H9 (cell line): ENCODE measurements around the gene AIFM3. TPM values are rescaled to one million over a fixed set of nuclear protein-coding genes. Genes with fewer than 3 reads are reported as not detected.

Experiments used
- DNase-seq: peaks from one replicate; pipeline ENCODE4 v3.0.0-alpha.2; 2017
- H2AFZ ChIP-seq: one replicate; pipeline ENCODE4 v1.6.1; 2013; ENCODE audit warnings: mild to moderate bottlenecking, low read length, control low read depth, moderate library complexity
- H2AK5ac ChIP-seq: 2 replicates; pipeline ENCODE4 v1.6.1; 2013; ENCODE audit warnings: low read length, control low read depth, mixed read lengths; ENCODE audit not compliant: insufficient read length
- H2BK120ac ChIP-seq: one replicate; pipeline ENCODE4 v1.6.1; 2013; ENCODE audit warnings: low read depth, mild to moderate bottlenecking, low read length, control low read depth, inconsistent platforms; ENCODE audit not compliant: poor library complexity, severe bottlenecking
- H2BK12ac ChIP-seq: 2 replicates; pipeline ENCODE4 v1.6.1; 2013; ENCODE audit warnings: low read length, control low read depth, mixed read lengths, low read depth; ENCODE audit not compliant: insufficient read length
- H2BK15ac ChIP-seq: 2 replicates; pipeline ENCODE4 v1.6.1; 2013; ENCODE audit warnings: low read depth, low read length, control low read depth
- H2BK20ac ChIP-seq: one replicate; pipeline ENCODE4 v1.6.1; 2013; ENCODE audit warnings: low read depth, mild to moderate bottlenecking, low read length, control low read depth, inconsistent platforms; ENCODE audit not compliant: poor library complexity, severe bottlenecking
- H2BK5ac ChIP-seq: 2 replicates; pipeline ENCODE4 v1.6.1; 2013; ENCODE audit warnings: low read length, control low read depth, mixed read lengths; ENCODE audit not compliant: insufficient read length
- H3K14ac ChIP-seq: 2 replicates; pipeline ENCODE4 v1.6.1; 2013; ENCODE audit warnings: low read length, control low read depth; ENCODE audit not compliant: insufficient read depth
- H3K18ac ChIP-seq: 2 replicates; pipeline ENCODE4 v1.6.1; 2013; ENCODE audit warnings: low read depth, mild to moderate bottlenecking, mixed read lengths, low read length, control low read depth; ENCODE audit not compliant: insufficient read length
- H3K23ac ChIP-seq: 2 replicates; pipeline ENCODE4 v1.6.1; 2013; ENCODE audit warnings: low read length, control low read depth, mixed read lengths, low read depth; ENCODE audit not compliant: insufficient read length
- H3K23me2 ChIP-seq: 2 replicates; pipeline ENCODE4 v1.6.1; 2013; ENCODE audit warnings: low read depth, mild to moderate bottlenecking, mixed read lengths, low read length, control low read depth; ENCODE audit not compliant: insufficient read length, poor library complexity, severe bottlenecking
- H3K27ac ChIP-seq: 2 replicates; pipeline ENCODE4 v1.5.1; 2013; ENCODE audit warnings: low read length, control low read depth, mixed read lengths, low read depth; ENCODE audit not compliant: insufficient read length
- H3K27me3 ChIP-seq: 2 replicates; pipeline ENCODE4 v1.6.1; 2013; ENCODE audit warnings: low read length, control low read depth, inconsistent platforms; ENCODE audit not compliant: insufficient read depth
- H3K4ac ChIP-seq: 2 replicates; pipeline ENCODE4 v1.6.1; 2013; ENCODE audit warnings: low read depth, mild to moderate bottlenecking, control low read depth, inconsistent platforms, low read length, moderate library complexity
- H3K4me1 ChIP-seq: 2 replicates; pipeline ENCODE4 v1.6.1; 2013; ENCODE audit warnings: low read length, control low read depth, inconsistent platforms; ENCODE audit not compliant: insufficient read depth
- H3K4me2 ChIP-seq: 2 replicates; pipeline ENCODE4 v1.6.1; 2013; ENCODE audit warnings: low read length, control low read depth, mixed read lengths; ENCODE audit not compliant: insufficient read length, insufficient read depth
- H3K56ac ChIP-seq: 2 replicates; pipeline ENCODE4 v1.6.1; 2013; ENCODE audit warnings: low read depth, mild to moderate bottlenecking, mixed read lengths, low read length, control low read depth; ENCODE audit not compliant: insufficient read length
- H3K79me1 ChIP-seq: 2 replicates; pipeline ENCODE4 v1.6.1; 2013; ENCODE audit warnings: low read depth, mild to moderate bottlenecking, moderate library complexity, low read length, control low read depth, inconsistent platforms; ENCODE audit not compliant: insufficient read depth, poor library complexity, severe bottlenecking
- H3K79me2 ChIP-seq: 2 replicates; pipeline ENCODE4 v1.6.1; 2013; ENCODE audit warnings: low read length, control low read depth, inconsistent platforms; ENCODE audit not compliant: insufficient read depth
- H3K9ac ChIP-seq: 2 replicates; pipeline ENCODE4 v1.6.1; 2013; ENCODE audit warnings: low read length, control low read depth, mixed read lengths; ENCODE audit not compliant: insufficient read length; ENCODE audit errors: extremely low read depth
- H3K9me3 ChIP-seq: one replicate; pipeline ENCODE4 v1.6.1; 2013; ENCODE audit warnings: low read depth, low read length, inconsistent platforms; ENCODE audit not compliant: control insufficient read depth
- H3T11ph ChIP-seq: one replicate; pipeline ENCODE4 v1.6.1; 2013; ENCODE audit warnings: mild to moderate bottlenecking, low read length, control low read depth, inconsistent platforms
- H4K20me1 ChIP-seq: one replicate; pipeline ENCODE4 v1.6.1; 2013; ENCODE audit not compliant: control insufficient read depth, insufficient read length, insufficient read depth
- H4K5ac ChIP-seq: 2 replicates; pipeline ENCODE4 v1.6.1; 2013; ENCODE audit warnings: low read depth, mild to moderate bottlenecking, mixed read lengths, low read length, control low read depth; ENCODE audit not compliant: insufficient read length
- H4K8ac ChIP-seq: replicated peaks from 2 replicates; pipeline ENCODE4 v1.6.1; 2013; ENCODE audit warnings: low read length, control low read depth, mixed read lengths, low read depth; ENCODE audit not compliant: insufficient read length
- H4K91ac ChIP-seq: 2 replicates; pipeline ENCODE4 v1.6.1; 2013; ENCODE audit warnings: low read depth, mild to moderate bottlenecking, moderate library complexity, mixed read lengths, low read length, control low read depth; ENCODE audit not compliant: insufficient read length
- H3K27ac Mint-ChIP-seq, 3 experiments: 2 replicates in 2 of 3; 3 replicates in 1 of 3; pipeline ENCODE4 v1.8.0; 2020 to 2021; ENCODE audit warnings: mixed read lengths in 3 of 3, mild to moderate bottlenecking in 1 of 3, moderate library complexity in 1 of 3
- H3K27me3 Mint-ChIP-seq: 2 replicates; pipeline ENCODE4 v1.8.0; 2021; ENCODE audit warnings: low read depth, mild to moderate bottlenecking, moderate library complexity, mixed read lengths
- H3K36me3 Mint-ChIP-seq, 3 experiments: 2 replicates in 2 of 3; 3 replicates in 1 of 3; pipeline ENCODE4 v1.8.0; 2020 to 2021; ENCODE audit warnings: low read depth in 3 of 3, mixed read lengths in 3 of 3; ENCODE audit not compliant: insufficient read depth in 1 of 3
- H3K4me1 Mint-ChIP-seq, 2 experiments: 2 replicates each; pipeline ENCODE4 v1.8.0; 2020; ENCODE audit warnings: mixed read lengths in 2 of 2
- H3K4me3 Mint-ChIP-seq, 2 experiments: 2 replicates in 1 of 2; 3 replicates in 1 of 2; pipeline ENCODE4 v1.8.0; 2020 to 2021; ENCODE audit warnings: mild to moderate bottlenecking in 2 of 2, mixed read lengths in 2 of 2, moderate library complexity in 1 of 2
- H3K9me3 Mint-ChIP-seq, 2 experiments: 2 replicates in 1 of 2; 3 replicates in 1 of 2; pipeline ENCODE4 v1.8.0; 2020; ENCODE audit warnings: mild to moderate bottlenecking in 2 of 2, mixed read lengths in 2 of 2, moderate library complexity in 1 of 2
- WGBS: extraction: QIAGEN DNeasy Blood & Tissue Kit; methylation state at CpG from one replicate; pipeline ENCODE4 v1.1.7; 2013; ENCODE audit warnings: missing lambda C conversion rate, low lambda C conversion rate, mixed read lengths; ENCODE audit not compliant: insufficient read length; ENCODE audit errors: extremely low coverage; 5-methylcytosine and 5-hydroxymethylcytosine counted together
- total RNA-seq: library from RNA; stranded (reverse); gene quantifications from 2 replicates; pipeline ENCODE4 v1.2.1, GENCODE V29; 2021
- TF ChIP-seq, protein P1 (sequence below): fragments of 200-600 bp; sonication (generic); conservative IDR thresholded peaks from 3 replicates; pipeline ENCODE4 v1.8.0; 2021; ENCODE audit warnings: antibody characterized with exemption, mild to moderate bottlenecking

AIFM3 gene
- total RNA-seq, 1 experiment from 2014 or later = 1.9 TPM

DNA sequence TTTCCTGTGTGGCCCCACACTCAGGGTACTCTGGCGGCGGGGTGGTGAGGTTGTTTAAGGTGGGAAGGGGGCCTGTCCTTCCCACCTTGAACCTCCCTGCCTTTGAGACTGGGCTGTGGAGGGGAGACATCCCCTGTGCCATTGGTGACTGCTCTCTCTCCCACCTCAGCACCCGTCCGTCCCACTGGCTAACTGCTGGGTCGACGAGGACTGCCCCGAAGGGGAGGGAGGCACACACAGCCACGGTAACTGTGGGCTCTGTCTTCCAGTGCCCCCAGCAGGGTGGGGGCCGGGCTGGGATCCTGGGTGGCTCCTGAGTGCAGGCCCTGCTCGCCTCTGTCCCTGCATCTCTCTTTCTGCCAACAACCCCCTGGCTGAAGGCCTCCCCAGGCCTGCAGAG lies 55.5 kb downstream of the AIFM3 start:
- H4K8ac ChIP-seq = no peak overlapping the region
- no peak overlapping the region for H3K14ac ChIP-seq
- no peaks in the 10 kb centered on the region for H3K79me1 ChIP-seq
- no peaks in the 10 kb centered on the region for H3K4me1 ChIP-seq
- no peak overlapping the region for H3K9ac ChIP-seq
- H3K18ac ChIP-seq = no peak overlapping the region
- H3K27ac Mint-ChIP-seq = no peak overlapping the region
- H3K4me1 Mint-ChIP-seq = peaks cover 3 to 10% of the 10 kb centered on the region in 2 experiments; a peak in 3 of 4 replicates
- no peak overlapping the region for H2AK5ac ChIP-seq
- no peak overlapping the region for H3T11ph ChIP-seq
- H3K4me3 Mint-ChIP-seq = no peak overlapping the region
- H3K9me3 ChIP-seq = no peaks in the 10 kb centered on the region
- no peak overlapping the region for H3K56ac ChIP-seq
- H3K4me2 ChIP-seq = no peak overlapping the region
- no peak overlapping the region for H4K91ac ChIP-seq
- H2BK12ac ChIP-seq = no peak overlapping the region
- H2BK5ac ChIP-seq = no peak overlapping the region
- H3K27ac ChIP-seq = no peak overlapping the region
- H3K27me3 ChIP-seq = no peaks in the 10 kb centered on the region
- H2BK15ac ChIP-seq = no peak overlapping the region
- peaks cover 6 to 8% of the 10 kb centered on the region in 2 experiments; a peak in 4 of 5 replicates for H3K9me3 Mint-ChIP-seq
- peaks cover 11% of the 10 kb centered on the region for H3K27me3 Mint-ChIP-seq
- H3K79me2 ChIP-seq = no peaks in the 10 kb centered on the region
- no peak overlapping the region for H2BK120ac ChIP-seq
- H2BK20ac ChIP-seq = no peak overlapping the region
- WGBS = no CpG with 5 or more reads among the region's 10 CpGs
- TF ChIP-seq, protein P1, sequence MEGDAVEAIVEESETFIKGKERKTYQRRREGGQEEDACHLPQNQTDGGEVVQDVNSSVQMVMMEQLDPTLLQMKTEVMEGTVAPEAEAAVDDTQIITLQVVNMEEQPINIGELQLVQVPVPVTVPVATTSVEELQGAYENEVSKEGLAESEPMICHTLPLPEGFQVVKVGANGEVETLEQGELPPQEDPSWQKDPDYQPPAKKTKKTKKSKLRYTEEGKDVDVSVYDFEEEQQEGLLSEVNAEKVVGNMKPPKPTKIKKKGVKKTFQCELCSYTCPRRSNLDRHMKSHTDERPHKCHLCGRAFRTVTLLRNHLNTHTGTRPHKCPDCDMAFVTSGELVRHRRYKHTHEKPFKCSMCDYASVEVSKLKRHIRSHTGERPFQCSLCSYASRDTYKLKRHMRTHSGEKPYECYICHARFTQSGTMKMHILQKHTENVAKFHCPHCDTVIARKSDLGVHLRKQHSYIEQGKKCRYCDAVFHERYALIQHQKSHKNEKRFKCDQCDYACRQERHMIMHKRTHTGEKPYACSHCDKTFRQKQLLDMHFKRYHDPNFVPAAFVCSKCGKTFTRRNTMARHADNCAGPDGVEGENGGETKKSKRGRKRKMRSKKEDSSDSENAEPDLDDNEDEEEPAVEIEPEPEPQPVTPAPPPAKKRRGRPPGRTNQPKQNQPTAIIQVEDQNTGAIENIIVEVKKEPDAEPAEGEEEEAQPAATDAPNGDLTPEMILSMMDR = no peak
- no peaks in the 10 kb centered on the region for H3K23me2 ChIP-seq
- no peaks in the 10 kb centered on the region for H3K36me3 Mint-ChIP-seq
- no peak overlapping the region for H4K5ac ChIP-seq
- no peaks in the 10 kb centered on the region for H4K20me1 ChIP-seq
- H3K23ac ChIP-seq = no peak overlapping the region
- no peak overlapping the region for H3K4ac ChIP-seq
- DNase-seq = no peak
- H2AFZ ChIP-seq = no peak overlapping the region
